Endothelial cell of umbilical vein (primary cell): ENCODE measurements around the gene POLE2. TPM values are rescaled to one million over a fixed set of nuclear protein-coding genes. Genes with fewer than 3 reads are reported as not detected.

Source experiments
- BruUV-seq: library from RNA; stranded (reverse); fragments of 400-500 nt; replicated peaks from 2 replicates; lab custom pipeline; 2021; lab: Mats Ljungman, UMichigan
- CTCF ChIA-PET: fragments of 300-600, 350-600 bp; sonication (Branson Sonifier 250); formaldehyde crosslinking; loops from one replicate; lab custom pipeline; 2021; ENCODE audit warnings: antibody characterized with exemption, inconsistent platforms; lab: Charles Lee
- POLR2A ChIA-PET: fragments of 300-600, 350-600 bp; sonication (Branson Sonifier 250); formaldehyde crosslinking; loops from one replicate; lab custom pipeline; 2021; ENCODE audit warnings: antibody characterized with exemption, inconsistent platforms; lab: Charles Lee
- DNase-seq: peaks from one replicate; pipeline ENCODE4 v3.0.0-alpha.2; 2011; ENCODE audit warnings: low read depth, low spot score
- FAIRE-seq: peaks from 2 replicates; lab custom pipeline; 2011; peaks lifted over from hg19 to GRCh38; lab: Jason Lieb, UNC
- H2AFZ ChIP-seq: 2 replicates; pipeline ENCODE4 v1.6.0; 2012; ENCODE audit warnings: low read depth, low read length, control low read depth, inconsistent platforms
- H3K27ac ChIP-seq: 2 replicates; pipeline ENCODE4 v1.5.1; 2011; ENCODE audit warnings: low read depth, mild to moderate bottlenecking, control low read depth, low read length, moderate library complexity; ENCODE audit not compliant: insufficient read depth
- H3K27me3 ChIP-seq, 2 experiments: 2 replicates each; pipeline versions ENCODE4 v1.6.0 to v1.6.1; 2011; ENCODE audit warnings: low read length in 2 of 2, mixed read lengths in 1 of 2; ENCODE audit not compliant: control insufficient read depth in 2 of 2, insufficient read depth in 2 of 2
- H3K36me3 ChIP-seq, 2 experiments: 2 replicates in 1 of 2; 3 replicates in 1 of 2; pipeline ENCODE4 v1.5.1; 2011; ENCODE audit warnings: low read length in 2 of 2, mild to moderate bottlenecking in 1 of 2, moderate library complexity in 1 of 2; ENCODE audit not compliant: control insufficient read depth in 2 of 2, insufficient read depth in 2 of 2; ENCODE audit errors: extremely low read depth in 1 of 2
- H3K4me1 ChIP-seq: 3 replicates; pipeline ENCODE4 v1.5.1; 2011; ENCODE audit warnings: mild to moderate bottlenecking, low read length; ENCODE audit not compliant: control insufficient read depth, insufficient read depth; ENCODE audit errors: extremely low read depth
- H3K4me2 ChIP-seq: 2 replicates; pipeline ENCODE4 v1.6.1; 2011; ENCODE audit warnings: low read length, control low read depth, mixed read lengths; ENCODE audit not compliant: insufficient read depth
- H3K4me3 ChIP-seq, 3 experiments: fragments of 200-600 bp in 1 of 3; sonication (generic), shearing (Covaris generic) in 1 of 3; replicated peaks in 1 of 3; 2 replicates each; pipeline ENCODE4 v1.5.1; 2011 to 2016; ENCODE audit warnings: control low read depth in 3 of 3, low read length in 3 of 3, mild to moderate bottlenecking in 2 of 3, inconsistent platforms in 1 of 3, low read depth in 1 of 3, moderate library complexity in 1 of 3; ENCODE audit not compliant: insufficient read depth in 1 of 3
- H3K79me2 ChIP-seq: 2 replicates; pipeline ENCODE4 v1.6.0; 2012; ENCODE audit warnings: low read length, inconsistent platforms; ENCODE audit not compliant: control insufficient read depth, insufficient read depth
- H3K9ac ChIP-seq: replicated peaks from 2 replicates; pipeline ENCODE3; 2011; ENCODE audit warnings: low read length, control low read depth; ENCODE audit not compliant: insufficient read depth; ENCODE audit errors: extremely low read depth
- H3K9me1 ChIP-seq: replicated peaks from 3 replicates; pipeline ENCODE4 v1.6.0; 2011; ENCODE audit warnings: mild to moderate bottlenecking, low read length; ENCODE audit not compliant: control insufficient read depth, insufficient read depth; ENCODE audit errors: extremely low read depth
- H3K9me3 ChIP-seq: replicated peaks from 2 replicates; pipeline ENCODE4 v1.5.1; 2012; ENCODE audit warnings: low read length, inconsistent platforms; ENCODE audit not compliant: control insufficient read depth, insufficient read depth
- H4K20me1 ChIP-seq: replicated peaks from 2 replicates; pipeline ENCODE3; 2011; ENCODE audit warnings: mild to moderate bottlenecking, low read length; ENCODE audit not compliant: control insufficient read depth, insufficient read depth; ENCODE audit errors: extremely low read depth
- EZH2 ChIP-seq: IDR thresholded peaks from 2 replicates; pipeline ENCODE4 v1.6.1; 2012; ENCODE audit warnings: borderline replicate concordance, low read depth, mild to moderate bottlenecking, moderate library complexity, low read length, inconsistent platforms; ENCODE audit not compliant: severe bottlenecking
- FOS ChIP-seq: IDR thresholded peaks from 2 replicates; pipeline ENCODE4 v1.6.1; 2011; ENCODE audit warnings: mild to moderate bottlenecking, low read length, moderate library complexity, borderline replicate concordance; ENCODE audit not compliant: insufficient read depth
- GATA2 ChIP-seq: IDR thresholded peaks from 2 replicates; pipeline ENCODE4 v1.7.0; 2011; ENCODE audit warnings: low read depth, mild to moderate bottlenecking, moderate library complexity, mixed read lengths, low read length; ENCODE audit not compliant: insufficient read length, insufficient read depth
- JUN ChIP-seq: IDR thresholded peaks from 2 replicates; pipeline ENCODE4 v1.6.1; 2011; ENCODE audit warnings: borderline replicate concordance, low read depth; ENCODE audit not compliant: insufficient read length, insufficient read depth
- MYC ChIP-seq: IDR thresholded peaks from one replicate; pipeline ENCODE4 v1.6.1; 2011; ENCODE audit warnings: mild to moderate bottlenecking, low read depth, low read length
- POLR2A ChIP-seq: IDR thresholded peaks from 2 replicates; pipeline ENCODE4 v1.6.1; 2012; ENCODE audit warnings: low read depth, mild to moderate bottlenecking, control low read depth, low read length
- POLR2AphosphoS5 ChIP-seq: IDR thresholded peaks from 2 replicates; pipeline ENCODE4 v1.6.1; 2012; ENCODE audit warnings: low read depth, mild to moderate bottlenecking, control low read depth, low read length, moderate library complexity; ENCODE audit not compliant: insufficient read depth
- dilution Hi-C: fragments of 300-500 bp; cut with MboI; formaldehyde crosslinking; loops from one replicate; pipeline ENCODE4 v1.15.0; 2019; ENCODE audit warnings: low sequenced_read_pairs; ENCODE audit not compliant: extremely low pct_ligation_motif_present
- intact Hi-C: fragments of 100-400 bp; cut with micrococcal nuclease; formaldehyde crosslinking; loops from one replicate; pipeline ENCODE4 v1.10.0; 2022
- polyA plus RNA-seq, 4 experiments: library from polyadenylated mRNA; depleted of rRNA in 3 of 4; stranded (reverse) in 3 of 4; unstranded in 1 of 4; fragments of >200 nt; gene quantifications; 2 replicates each; pipeline versions ENCODE4 v1.2.1 to v1.2.3, GENCODE V29; 2011 to 2012; ENCODE audit warnings: missing spikeins in 1 of 4
- total RNA-seq: library from RNA; stranded (reverse); gene quantifications from 2 replicates; pipeline ENCODE4 v1.2.3, GENCODE V29; 2021
- TF ChIP-seq, protein P1 (sequence below): IDR thresholded peaks from 2 replicates; pipeline ENCODE4 v1.6.1; 2011; ENCODE audit not compliant: insufficient read depth, insufficient read length
- TF ChIP-seq, protein P2 (sequence below), 2 donors: IDR thresholded peaks; 1 replicate in 1 of 2; 2 replicates in 1 of 2; pipeline ENCODE4 v1.5.1; 2011; ENCODE audit warnings: low read length in 2 of 2, mild to moderate bottlenecking in 2 of 2, moderate library complexity in 2 of 2, control low read depth in 1 of 2, inconsistent platforms in 1 of 2, low read depth in 1 of 2; ENCODE audit not compliant: insufficient read depth in 1 of 2; ENCODE audit errors: extremely low read depth in 1 of 2

POLE2 gene
- total and polyA plus RNA-seq, 2 donors (not counting 3 experiments of a cell fraction or from before 2014, with no cell fraction given) = 12.5 to 16.4 TPM

DNA sequence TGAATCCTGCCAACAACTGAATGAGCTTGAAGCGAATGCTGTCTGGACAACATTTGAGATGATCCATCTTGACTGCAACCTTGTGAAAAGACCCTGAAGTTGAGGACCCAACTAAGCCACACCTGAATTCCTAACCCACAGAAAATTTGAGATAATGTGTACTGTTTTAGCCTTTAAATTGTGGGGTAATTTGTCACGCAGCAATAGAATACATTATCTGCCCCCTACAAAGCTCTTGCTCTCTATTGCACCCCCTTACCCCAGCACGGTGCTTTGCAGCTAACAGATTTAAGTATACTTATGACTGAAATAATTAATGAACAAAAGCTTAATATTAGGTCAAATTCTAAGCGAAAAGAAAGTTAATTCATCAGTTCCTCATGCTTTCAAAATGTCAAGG lies 1.6 kb downstream of the POLE2 start:
- no peaks in the 10 kb centered on the region for H3K9me3 ChIP-seq
- POLR2A ChIA-PET = interaction anchor here (0.7 kb wide), 1 partner anchor 47 kb away, joined by 3 read pairs; no protein-coding TSS in a partner anchor
- no peak overlapping the region for H3K4me2 ChIP-seq
- H3K27ac ChIP-seq = no peak overlapping the region
- no peaks in the 10 kb centered on the region for H3K36me3 ChIP-seq
- no peaks in the 10 kb centered on the region for H3K27me3 ChIP-seq
- H2AFZ ChIP-seq = no peak overlapping the region
- FAIRE-seq = no peak
- TF ChIP-seq, protein P1, sequence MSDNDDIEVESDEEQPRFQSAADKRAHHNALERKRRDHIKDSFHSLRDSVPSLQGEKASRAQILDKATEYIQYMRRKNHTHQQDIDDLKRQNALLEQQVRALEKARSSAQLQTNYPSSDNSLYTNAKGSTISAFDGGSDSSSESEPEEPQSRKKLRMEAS = no peak
- TF ChIP-seq JUN (no peak), GATA2 (no peak), POLR2A (no peak), MYC (no peak), EZH2 (no peak), POLR2AphosphoS5 (no peak), FOS (no peak)
- TF ChIP-seq, protein P2, sequence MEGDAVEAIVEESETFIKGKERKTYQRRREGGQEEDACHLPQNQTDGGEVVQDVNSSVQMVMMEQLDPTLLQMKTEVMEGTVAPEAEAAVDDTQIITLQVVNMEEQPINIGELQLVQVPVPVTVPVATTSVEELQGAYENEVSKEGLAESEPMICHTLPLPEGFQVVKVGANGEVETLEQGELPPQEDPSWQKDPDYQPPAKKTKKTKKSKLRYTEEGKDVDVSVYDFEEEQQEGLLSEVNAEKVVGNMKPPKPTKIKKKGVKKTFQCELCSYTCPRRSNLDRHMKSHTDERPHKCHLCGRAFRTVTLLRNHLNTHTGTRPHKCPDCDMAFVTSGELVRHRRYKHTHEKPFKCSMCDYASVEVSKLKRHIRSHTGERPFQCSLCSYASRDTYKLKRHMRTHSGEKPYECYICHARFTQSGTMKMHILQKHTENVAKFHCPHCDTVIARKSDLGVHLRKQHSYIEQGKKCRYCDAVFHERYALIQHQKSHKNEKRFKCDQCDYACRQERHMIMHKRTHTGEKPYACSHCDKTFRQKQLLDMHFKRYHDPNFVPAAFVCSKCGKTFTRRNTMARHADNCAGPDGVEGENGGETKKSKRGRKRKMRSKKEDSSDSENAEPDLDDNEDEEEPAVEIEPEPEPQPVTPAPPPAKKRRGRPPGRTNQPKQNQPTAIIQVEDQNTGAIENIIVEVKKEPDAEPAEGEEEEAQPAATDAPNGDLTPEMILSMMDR (IDR thresholded peaks at IDR 0.05; ENCODE audit: extremely low read depth in 1 of 2, insufficient read depth in 1 of 2, low read depth in 1 of 2, low read length in 2 of 2) = no peak
- no TSS peak for BruUV-seq
- CTCF ChIA-PET = no interaction called here
- no peak for DNase-seq
- dilution Hi-C loops (no loop called here), intact Hi-C loops (no loop called here)
- H3K9me1 ChIP-seq = no peaks in the 10 kb centered on the region
- H3K4me1 ChIP-seq = peaks cover 4% of the 10 kb centered on the region
- H3K4me3 ChIP-seq = no peak overlapping the region
- no peak overlapping the region for H3K9ac ChIP-seq
- peaks cover 20% of the 10 kb centered on the region for H3K79me2 ChIP-seq
- no peaks in the 10 kb centered on the region for H4K20me1 ChIP-seq
